Stimulated activated CD8-positive, alpha-beta memory T cell treated with anti-CD3 and anti-CD28 coated beads, Interleukin-15, amount 100 ng/mL, for 4 hours (primary cell): ENCODE data around the gene KMT2C.

Source experiments
- DNase-seq, 2 donors: peaks; one replicate each; pipeline ENCODE4 v3.0.0-alpha.2; 2020; ENCODE audit warnings: low read depth in 2 of 2

KMT2C gene

GRCh38 chr7:152203095-152203494 lies 232.7 kb downstream of the KMT2C start:
- DNase-seq: no peak

- no peak for DNase-seq
Measured at GRCh38 chr7:152202056-152202455, 233.7 kb downstream of the KMT2C start.

GRCh38 chr7:152200395-152200794 lies 235.4 kb downstream of the KMT2C start:
- no peak for DNase-seq

- DNase-seq: no peak
Measured at GRCh38 chr7:152196391-152196790, 239.4 kb downstream of the KMT2C start.

- DNase-seq: no peak
Measured at GRCh38 chr7:152193880-152194279, 241.9 kb downstream of the KMT2C start.

- DNase-seq: no peak
Measured at GRCh38 chr7:152189061-152189460, 246.7 kb downstream of the KMT2C start.

- no peak for DNase-seq
Measured at GRCh38 chr7:152185558-152185957, 250.2 kb downstream of the KMT2C start.

- DNase-seq: no peak
Measured at GRCh38 chr7:152180587-152180986, 255.2 kb downstream of the KMT2C start.

- DNase-seq: no peak
Measured at GRCh38 chr7:152180048-152180447, 255.8 kb downstream of the KMT2C start.

GRCh38 chr7:152178405-152179058 lies 257.3 kb downstream of the KMT2C start:
- no peak for DNase-seq

GRCh38 chr7:152177681-152178404 lies 258.0 kb downstream of the KMT2C start:
- DNase-seq: no peak

GRCh38 chr7:152176797-152177196 lies 259.0 kb downstream of the KMT2C start:
- DNase-seq: no peak

- DNase-seq: no peak
Measured at GRCh38 chr7:152173372-152174070, 262.3 kb downstream of the KMT2C start.

- DNase-seq: no peak
Measured at GRCh38 chr7:152162287-152162686, 273.5 kb downstream of the KMT2C start.

- DNase-seq: no peak
Measured at GRCh38 chr7:152161171-152161570, 274.6 kb downstream of the KMT2C start.

- no peak for DNase-seq
Measured at GRCh38 chr7:152158801-152159587, 276.8 kb downstream of the KMT2C start.

- DNase-seq: no peak
Measured at GRCh38 chr7:152152267-152152666, 283.5 kb downstream of the KMT2C start.

GRCh38 chr7:152149363-152149762 lies 286.4 kb downstream of the KMT2C start:
- no peak for DNase-seq

GRCh38 chr7:152148706-152149105 lies 287.1 kb downstream of the KMT2C start:
- DNase-seq: no peak

GRCh38 chr7:152145853-152146466 lies 289.8 kb downstream of the KMT2C start:
- DNase-seq: no peak

- no peak for DNase-seq
Measured at GRCh38 chr7:152144557-152145245, 291.1 kb downstream of the KMT2C start.
